Breast epithelium (tissue), 3 donors: Measurements from ENCODE around the gene ITM2C.

Experiments used
- CTCF ChIP-seq, 3 donors: fragments of 450-650 bp; IDR thresholded peaks; one replicate each; pipeline ENCODE4 v1.5.1; 2016 to 2017; ENCODE audit warnings: antibody characterized with exemption in 3 of 3, mild to moderate bottlenecking in 3 of 3, moderate library complexity in 3 of 3
- POLR2A ChIP-seq: fragments of 450-650 bp; IDR thresholded peaks from one replicate; pipeline ENCODE4 v1.6.1; 2016; ENCODE audit warnings: antibody characterized with exemption, mild to moderate bottlenecking, moderate library complexity

DNA sequence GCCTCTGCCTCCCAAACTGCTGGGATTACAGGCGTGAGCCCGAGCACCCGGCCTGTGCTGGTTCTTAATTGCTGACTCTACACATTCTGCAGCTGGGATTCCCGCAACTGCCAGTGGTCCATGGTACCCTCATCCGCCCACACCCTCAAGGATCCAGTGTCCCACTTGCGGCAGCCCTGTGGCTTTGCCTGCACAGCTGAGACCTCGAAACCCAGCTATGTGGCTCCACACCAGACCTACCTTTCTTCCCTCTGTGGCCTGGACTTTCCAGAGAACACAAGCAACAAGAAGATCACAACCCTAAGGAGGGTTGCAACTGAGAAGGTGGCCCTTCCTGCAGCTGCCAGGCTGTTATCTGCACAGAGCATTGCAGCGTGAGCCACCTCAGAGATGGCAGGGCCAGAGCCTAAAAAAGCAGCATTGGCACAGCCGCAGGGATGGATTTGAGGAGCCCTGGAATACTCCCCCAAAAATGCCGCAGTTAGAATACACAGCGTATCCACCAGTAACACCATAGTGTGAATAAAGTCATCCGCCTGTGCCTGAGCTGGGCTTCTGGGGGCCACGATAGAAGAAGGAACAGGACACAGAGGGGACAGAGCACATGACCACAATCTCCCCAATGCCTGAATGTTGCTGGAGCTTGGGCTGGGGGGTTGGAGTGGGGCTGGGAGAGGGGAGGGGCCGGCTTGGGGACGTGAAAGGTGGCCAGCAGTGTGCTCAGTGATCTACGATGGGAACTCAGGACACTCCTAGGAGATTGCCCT, 58.4 kb downstream of the ITM2C start:
- TF ChIP-seq CTCF (IDR thresholded peaks at IDR 0.05) (no peak), POLR2A (no peak)
